PC-3 (cell line): ENCODE data around the gene KDM5A.

Experiments
- CTCF ChIP-seq: fragments of 300-600 bp; sonication (generic); conservative IDR thresholded peaks from 2 replicates; pipeline ENCODE4 v1.5.1; 2017; ENCODE audit warnings: antibody characterized with exemption, low read depth, mild to moderate bottlenecking, low read length
- EZH2 ChIP-seq: fragments of 300-600 bp; sonication (generic); IDR thresholded peaks from one replicate; pipeline ENCODE4 v1.6.1; 2017; ENCODE audit warnings: antibody characterized with exemption, mild to moderate bottlenecking, low read length; ENCODE audit not compliant: unreplicated experiment
- EZH2phosphoT487 ChIP-seq: fragments of 300-600 bp; sonication (generic); IDR thresholded peaks from 2 replicates; pipeline ENCODE4 v1.6.1; 2018; ENCODE audit warnings: mild to moderate bottlenecking, antibody characterized with exemption, low read length, borderline replicate concordance

- TF ChIP-seq CTCF, result no peak
- TF ChIP-seq EZH2phosphoT487, result no peak
- TF ChIP-seq EZH2, result no peak
Observed at GRCh38 chr12:325906-326305, 63.2 kb downstream of the KDM5A start.
